A549 (cell line): ENCODE results near the gene RNASE1.

Experiments
- POLR2A ChIP-seq: IDR thresholded peaks from 2 replicates; pipeline ENCODE4 v1.6.1; 2012; ENCODE audit warnings: mild to moderate bottlenecking, low read length
- TF ChIP-seq, protein P1 (sequence below): fragments of >200 bp; sonication (Bioruptor Twin); formaldehyde crosslinking; IDR thresholded peaks from 3 replicates; pipeline ENCODE4 v1.5.1; 2016

GRCh38 chr14:20774258-20774824 lies 28.3 kb downstream of the RNASE1 start:
- no peak for TF ChIP-seq POLR2A
- TF ChIP-seq, protein P1, sequence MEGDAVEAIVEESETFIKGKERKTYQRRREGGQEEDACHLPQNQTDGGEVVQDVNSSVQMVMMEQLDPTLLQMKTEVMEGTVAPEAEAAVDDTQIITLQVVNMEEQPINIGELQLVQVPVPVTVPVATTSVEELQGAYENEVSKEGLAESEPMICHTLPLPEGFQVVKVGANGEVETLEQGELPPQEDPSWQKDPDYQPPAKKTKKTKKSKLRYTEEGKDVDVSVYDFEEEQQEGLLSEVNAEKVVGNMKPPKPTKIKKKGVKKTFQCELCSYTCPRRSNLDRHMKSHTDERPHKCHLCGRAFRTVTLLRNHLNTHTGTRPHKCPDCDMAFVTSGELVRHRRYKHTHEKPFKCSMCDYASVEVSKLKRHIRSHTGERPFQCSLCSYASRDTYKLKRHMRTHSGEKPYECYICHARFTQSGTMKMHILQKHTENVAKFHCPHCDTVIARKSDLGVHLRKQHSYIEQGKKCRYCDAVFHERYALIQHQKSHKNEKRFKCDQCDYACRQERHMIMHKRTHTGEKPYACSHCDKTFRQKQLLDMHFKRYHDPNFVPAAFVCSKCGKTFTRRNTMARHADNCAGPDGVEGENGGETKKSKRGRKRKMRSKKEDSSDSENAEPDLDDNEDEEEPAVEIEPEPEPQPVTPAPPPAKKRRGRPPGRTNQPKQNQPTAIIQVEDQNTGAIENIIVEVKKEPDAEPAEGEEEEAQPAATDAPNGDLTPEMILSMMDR: no peak
